ENCODE results near the gene ATP6V1E1.

DNA sequence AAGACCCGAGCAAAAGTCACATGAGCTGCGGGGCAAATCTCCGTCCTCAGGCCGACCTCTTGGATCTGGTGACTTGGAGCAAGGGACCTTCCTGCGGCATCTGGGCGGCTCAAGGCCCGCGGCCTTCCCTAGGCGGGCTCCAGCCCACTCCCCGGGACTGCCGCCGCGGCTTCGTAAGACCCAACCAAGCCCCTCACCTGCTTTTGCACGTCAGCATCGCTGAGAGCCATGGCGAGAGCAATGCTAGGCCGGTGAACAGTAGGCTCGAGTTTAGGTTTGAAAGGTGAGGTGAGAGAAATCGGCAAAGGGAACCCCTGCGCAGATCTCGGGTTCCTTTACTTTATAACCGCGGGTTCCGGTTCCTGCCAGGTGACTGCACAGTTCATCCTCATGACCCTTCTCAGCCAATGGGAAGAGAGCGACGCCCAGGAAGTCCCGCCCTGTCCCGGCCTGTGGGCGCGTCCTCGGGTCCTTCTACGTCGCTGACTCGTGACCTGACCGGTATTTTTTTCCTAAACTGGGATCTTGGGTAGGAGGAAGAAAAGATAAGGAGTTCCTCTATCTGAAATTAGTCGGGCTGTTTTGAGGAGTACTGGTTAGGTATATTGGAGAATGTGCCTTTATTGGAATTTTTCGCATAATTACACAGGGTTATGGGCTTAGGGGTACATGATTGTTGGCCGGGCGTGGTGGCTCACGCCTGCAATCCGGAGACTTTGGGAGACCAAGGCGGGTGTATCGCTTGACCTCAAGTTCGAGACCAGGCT, at the start of gene ATP6V1E1:
- TF ChIP-seq POU2F2 (IDR thresholded peaks at IDR 0.05; ENCODE audit: borderline replicate concordance, low read depth, low read length) (0 out of 3 replicates have a peak, but pooled peaks have one; percentile 16), MEF2A (IDR thresholded peaks at IDR 0.05; ENCODE audit: insufficient read depth, low read depth, low read length) (no peak), NFYA (IDR thresholded peaks at IDR 0.05; ENCODE audit: borderline replicate concordance, low read depth, low read length) (no peak; the same call in 1 of the 2 replicates), ESRRA (IDR thresholded peaks at IDR 0.05; ENCODE audit: low read length) (no peak), RB1 (IDR thresholded peaks at IDR 0.05; ENCODE audit: borderline replicate concordance) (peak; percentile 16; the same call in 1 of the 2 replicates), FOS (IDR thresholded peaks at IDR 0.05; ENCODE audit: borderline replicate concordance, extremely low read depth, insufficient read length) (peak; percentile 71), TCF7 (IDR thresholded peaks at IDR 0.05; ENCODE audit: borderline replicate concordance) (no peak), SMC3 (IDR thresholded peaks at IDR 0.05; ENCODE audit: borderline replicate concordance, low read length) (no peak), SPI1 (IDR thresholded peaks at IDR 0.05; ENCODE audit: borderline replicate concordance, insufficient read depth, low read depth, low read length) (peak; percentile 45; the same call in 1 of the 2 replicates)
- TF ChIP-seq, protein P1, sequence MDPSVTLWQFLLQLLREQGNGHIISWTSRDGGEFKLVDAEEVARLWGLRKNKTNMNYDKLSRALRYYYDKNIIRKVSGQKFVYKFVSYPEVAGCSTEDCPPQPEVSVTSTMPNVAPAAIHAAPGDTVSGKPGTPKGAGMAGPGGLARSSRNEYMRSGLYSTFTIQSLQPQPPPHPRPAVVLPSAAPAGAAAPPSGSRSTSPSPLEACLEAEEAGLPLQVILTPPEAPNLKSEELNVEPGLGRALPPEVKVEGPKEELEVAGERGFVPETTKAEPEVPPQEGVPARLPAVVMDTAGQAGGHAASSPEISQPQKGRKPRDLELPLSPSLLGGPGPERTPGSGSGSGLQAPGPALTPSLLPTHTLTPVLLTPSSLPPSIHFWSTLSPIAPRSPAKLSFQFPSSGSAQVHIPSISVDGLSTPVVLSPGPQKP (IDR thresholded peaks at IDR 0.05; ENCODE audit: low read depth, low read length): peak; percentile 92
- TF ChIP-seq, protein P2, sequence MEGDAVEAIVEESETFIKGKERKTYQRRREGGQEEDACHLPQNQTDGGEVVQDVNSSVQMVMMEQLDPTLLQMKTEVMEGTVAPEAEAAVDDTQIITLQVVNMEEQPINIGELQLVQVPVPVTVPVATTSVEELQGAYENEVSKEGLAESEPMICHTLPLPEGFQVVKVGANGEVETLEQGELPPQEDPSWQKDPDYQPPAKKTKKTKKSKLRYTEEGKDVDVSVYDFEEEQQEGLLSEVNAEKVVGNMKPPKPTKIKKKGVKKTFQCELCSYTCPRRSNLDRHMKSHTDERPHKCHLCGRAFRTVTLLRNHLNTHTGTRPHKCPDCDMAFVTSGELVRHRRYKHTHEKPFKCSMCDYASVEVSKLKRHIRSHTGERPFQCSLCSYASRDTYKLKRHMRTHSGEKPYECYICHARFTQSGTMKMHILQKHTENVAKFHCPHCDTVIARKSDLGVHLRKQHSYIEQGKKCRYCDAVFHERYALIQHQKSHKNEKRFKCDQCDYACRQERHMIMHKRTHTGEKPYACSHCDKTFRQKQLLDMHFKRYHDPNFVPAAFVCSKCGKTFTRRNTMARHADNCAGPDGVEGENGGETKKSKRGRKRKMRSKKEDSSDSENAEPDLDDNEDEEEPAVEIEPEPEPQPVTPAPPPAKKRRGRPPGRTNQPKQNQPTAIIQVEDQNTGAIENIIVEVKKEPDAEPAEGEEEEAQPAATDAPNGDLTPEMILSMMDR (IDR thresholded peaks at IDR 0.05 in 2 of 3, conservative IDR thresholded peaks at IDR 0.05 in 1 of 3; ENCODE audit: control insufficient read depth in 2 of 3, extremely low read depth in 1 of 3, insufficient read depth in 1 of 3, low read depth in 3 of 3, low read length in 3 of 3): no peak

All from GM12878 (cell line).